HG03565 (cell line): Measurements from ENCODE around the gene SMIM24.
"Not testable (repeated sequence)": the region's sequence is repeated elsewhere in the genome, so short reads cannot be mapped to it uniquely, and the experiment has no call there.

ENCODE experiments used
- ATAC-seq: cut with Tn5 transposase; IDR thresholded peaks from one replicate; pipeline ENCODE4 v1.9.1; 2021; ENCODE audit warnings: mild to moderate bottlenecking, moderate library complexity; ENCODE audit not compliant: unreplicated experiment

The SMIM24 gene

GRCh38 chr19:3457528-3458228 lies 22.6 kb downstream of the SMIM24 start:
- ATAC-seq, result no peak

DNA sequence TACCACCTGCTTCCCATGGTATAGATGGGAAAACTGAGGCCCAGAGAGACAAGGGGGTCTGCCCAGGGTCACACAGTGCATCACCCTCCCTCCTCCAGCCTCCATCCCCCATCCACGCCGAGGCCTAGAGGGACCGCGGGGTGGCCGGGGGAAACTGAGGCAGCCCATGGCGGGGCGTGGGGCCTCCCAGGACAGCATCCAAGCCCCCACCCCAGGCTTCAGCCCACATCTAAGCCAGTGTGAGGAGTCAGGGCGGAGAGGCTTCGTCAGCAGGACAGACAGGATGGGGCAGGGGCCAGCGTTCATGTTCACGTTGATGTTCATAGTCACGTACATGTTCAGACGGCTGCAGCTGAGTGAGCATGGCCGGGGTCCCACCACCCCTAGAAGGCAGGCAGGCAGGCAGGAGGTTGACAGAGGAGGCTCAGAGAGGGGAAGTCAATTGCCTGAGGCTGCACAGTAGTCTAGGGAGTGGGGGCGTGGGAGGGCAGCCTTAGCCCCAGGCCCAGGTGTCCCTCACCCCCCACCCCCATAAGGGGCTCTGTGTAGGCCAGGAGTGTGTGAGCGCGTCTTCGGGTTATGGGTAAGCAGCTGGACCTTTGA lies 23.3 kb downstream of the SMIM24 start:
- no peak for ATAC-seq

- ATAC-seq, result no peak
These were observed 24.2 kb downstream of the SMIM24 start for GRCh38 chr19:3455960-3456601.

DNA sequence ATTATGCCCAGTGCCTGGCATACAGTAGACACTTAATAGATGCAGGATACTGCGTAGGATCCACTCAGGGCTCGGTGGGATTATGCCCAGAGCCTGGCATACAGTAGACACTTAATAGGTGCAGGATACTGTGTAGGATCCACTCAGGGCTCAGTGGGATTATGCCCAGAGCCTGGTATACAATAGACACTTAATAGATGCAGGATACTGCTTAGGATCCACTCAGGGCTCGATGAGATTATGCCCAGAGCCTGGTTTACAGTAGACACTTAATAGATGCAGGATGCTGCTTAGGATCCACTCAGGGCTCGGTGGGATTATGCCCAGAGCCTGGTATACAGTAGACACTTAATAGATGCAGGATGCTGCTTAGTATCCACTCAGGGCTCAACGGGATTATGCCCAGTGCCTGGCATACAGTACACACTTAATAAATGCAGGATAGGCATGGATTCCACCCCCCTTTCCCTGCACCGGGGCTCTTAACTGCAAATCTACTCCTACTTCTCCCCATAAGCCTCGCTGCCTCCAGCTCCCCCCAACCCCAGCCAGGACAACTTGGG lies 24.9 kb downstream of the SMIM24 start:
- ATAC-seq, result no peak

DNA sequence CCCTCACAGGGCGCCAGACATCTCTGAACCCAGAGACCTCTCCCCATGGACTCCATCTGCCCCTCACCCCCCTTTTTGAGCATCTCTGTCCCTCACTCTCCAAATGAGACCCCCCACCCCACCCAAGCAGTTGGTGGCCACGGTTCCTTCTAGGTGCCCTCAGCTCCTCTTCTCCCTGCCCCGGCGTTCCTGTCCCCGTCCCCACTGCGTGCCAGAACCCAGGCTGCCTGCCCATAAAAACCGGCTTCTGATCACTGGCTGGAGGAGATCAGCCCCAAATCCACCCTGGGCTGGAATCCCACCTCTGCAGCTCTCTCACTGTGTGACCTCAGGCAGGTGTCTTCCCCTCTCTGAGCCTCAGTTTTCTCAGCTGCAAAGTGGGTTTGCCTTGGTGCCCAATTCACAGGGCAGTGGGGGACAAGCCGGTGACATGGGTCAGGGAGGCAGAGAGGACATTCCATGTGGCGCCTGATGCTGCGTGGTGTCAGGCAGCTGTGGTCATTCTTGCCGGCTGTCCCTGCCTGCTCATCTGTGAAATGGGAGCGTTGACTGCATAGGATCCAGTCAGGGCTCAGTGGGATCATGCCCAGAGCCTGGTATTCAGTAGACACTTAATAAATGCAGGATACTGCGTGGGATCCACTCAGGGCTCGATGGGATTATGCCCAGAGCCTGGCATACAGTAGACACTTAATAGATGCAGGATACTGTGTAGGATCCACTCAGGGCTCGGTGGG lies 25.5 kb downstream of the SMIM24 start:
- no peak for ATAC-seq

DNA sequence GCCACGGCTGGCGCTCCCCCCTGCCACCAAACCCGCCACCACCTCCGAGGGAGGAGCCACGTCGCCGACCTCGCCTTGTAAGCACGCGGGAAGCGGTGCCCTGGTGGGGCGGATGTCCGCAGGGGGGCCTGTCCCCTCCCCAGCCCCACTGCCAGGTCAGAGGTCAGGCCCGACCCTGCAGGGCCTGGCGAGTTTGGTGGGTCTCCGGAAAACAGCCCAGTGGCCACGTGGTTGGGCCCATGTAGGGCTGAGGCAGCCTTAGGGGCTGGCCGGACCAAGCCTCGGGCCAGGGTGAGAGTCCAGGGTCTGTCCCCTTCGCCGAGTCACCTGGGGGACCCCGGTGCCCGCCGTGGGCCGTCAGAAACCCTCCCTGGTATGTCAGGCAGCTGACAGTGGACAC lies 26.5 kb downstream of the SMIM24 start:
- no peak for ATAC-seq

DNA sequence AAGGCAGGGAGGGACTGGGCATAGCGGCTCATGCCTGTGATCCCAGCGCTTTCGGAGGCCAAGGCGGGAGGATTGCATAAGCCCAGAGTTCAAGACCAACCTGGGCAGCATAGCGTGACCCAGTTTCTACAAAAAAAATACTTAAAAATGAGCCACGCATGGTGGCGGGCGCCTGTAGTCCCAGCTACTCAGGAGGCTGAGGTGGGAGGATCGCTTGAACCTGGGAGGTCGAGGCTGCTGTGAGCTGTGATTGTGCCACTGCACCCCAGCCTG lies 27.4 kb downstream of the SMIM24 start:
- not testable (repeated sequence) for ATAC-seq

DNA sequence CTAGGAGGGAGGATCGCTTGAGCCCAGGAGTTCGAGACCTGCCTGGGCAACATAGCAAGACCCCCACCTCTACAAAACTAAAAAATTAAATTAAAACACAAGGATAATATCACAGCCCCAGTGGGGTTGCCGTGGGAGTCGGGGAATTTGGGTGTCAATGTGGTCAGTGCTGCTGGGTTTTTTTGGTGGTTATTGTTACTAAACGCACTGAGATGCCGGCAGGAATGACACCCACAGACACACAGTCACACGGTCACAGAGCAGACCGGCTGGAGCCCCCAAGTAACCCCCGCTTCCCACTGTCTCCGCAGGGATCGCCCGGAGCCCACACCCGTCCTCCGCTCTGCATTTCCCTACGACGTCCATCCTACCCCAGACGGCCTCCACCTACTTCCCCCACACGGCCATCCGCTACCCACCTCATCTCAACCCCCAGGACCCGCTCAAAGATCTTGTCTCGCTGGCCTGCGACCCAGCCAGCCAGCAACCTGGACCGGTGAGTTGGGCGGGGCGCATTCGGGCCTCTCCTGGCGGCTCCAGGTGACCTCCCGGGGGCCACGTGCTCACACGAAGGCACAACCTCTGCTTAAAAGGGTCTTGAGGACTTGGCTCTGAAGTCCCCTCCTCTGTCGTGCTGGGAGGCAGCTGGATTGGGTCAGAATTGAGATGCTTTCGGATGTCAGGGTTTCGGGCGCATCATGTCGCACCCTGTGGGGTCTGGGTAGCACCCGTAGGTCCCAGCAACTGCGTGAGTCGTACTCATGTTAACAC lies 28.0 kb downstream of the SMIM24 start:
- no peak for ATAC-seq

DNA sequence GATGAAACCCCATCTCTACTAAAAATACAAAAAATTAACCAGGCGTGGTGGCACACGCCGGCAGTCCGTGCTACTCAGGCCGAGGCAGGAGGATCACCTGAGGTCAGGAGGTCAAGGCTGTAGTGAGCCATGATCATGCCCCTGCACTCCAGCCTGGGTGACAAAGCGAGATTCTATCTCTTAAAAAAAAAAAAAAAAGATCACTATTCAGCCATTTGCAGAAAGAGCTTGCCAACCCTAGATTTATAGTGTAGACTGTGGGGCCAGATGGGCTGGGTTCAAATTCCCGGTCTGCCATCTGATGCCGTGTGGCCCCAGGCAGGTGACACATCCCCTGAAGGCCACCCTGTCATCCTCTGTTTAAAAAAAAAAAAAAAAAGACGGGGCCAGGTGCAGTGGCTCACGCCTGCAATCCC lies 28.9 kb downstream of the SMIM24 start:
- no peak for ATAC-seq

GRCh38 chr19:3450796-3451411 lies 29.4 kb downstream of the SMIM24 start:
- no peak for ATAC-seq

- no peak for ATAC-seq
These were observed 31.6 kb downstream of the SMIM24 start for GRCh38 chr19:3448616-3449334.

GRCh38 chr19:3446657-3447056 lies 33.7 kb downstream of the SMIM24 start:
- not testable (repeated sequence) for ATAC-seq

GRCh38 chr19:3444695-3445234 lies 35.6 kb downstream of the SMIM24 start:
- ATAC-seq, result no peak

- no peak for ATAC-seq
These were observed 36.3 kb downstream of the SMIM24 start for GRCh38 chr19:3443840-3444694.

GRCh38 chr19:3442487-3443071 lies 37.7 kb downstream of the SMIM24 start:
- no peak for ATAC-seq

- ATAC-seq, result no peak
These were observed 38.4 kb downstream of the SMIM24 start for GRCh38 chr19:3441986-3442329.

- no peak for ATAC-seq
These were observed 39.0 kb downstream of the SMIM24 start for GRCh38 chr19:3441089-3441985.
